Heart left ventricle (tissue), 16 donors: ENCODE results near the gene EREG. TPM values are rescaled to one million over a fixed set of nuclear protein-coding genes. Genes with fewer than 3 reads are reported as not detected.
"Not testable (repeated sequence)": the region's sequence is repeated elsewhere in the genome, so short reads cannot be mapped to it uniquely, and the experiment has no call there.

Source experiments
- ATAC-seq, 4 donors: fragments of 200-7000 bp; cut with Tn5 transposase; one replicate each; pipeline ENCODE4 v1.9.1; 2020 to 2022; ENCODE audit warnings: moderate library complexity in 4 of 4, mild to moderate bottlenecking in 3 of 4, moderate number of reproducible peaks in 1 of 4
- DNase-seq, 5 donors: peaks; one replicate each; pipeline ENCODE4 v3.0.0-alpha.2; 2020
- H3K27ac ChIP-seq, 12 donors: fragments of 200-600 bp; sonication (generic) in 4 of 12; one replicate each; pipeline versions ENCODE4 v1.5.0 to v1.8.0; 2016 to 2022; ENCODE audit warnings: mild to moderate bottlenecking in 2 of 12
- H3K27me3 ChIP-seq, 9 donors: fragments of 200-600 bp; sonication (generic) in 2 of 9; one replicate each; pipeline versions ENCODE4 v1.5.1 to v1.8.0; 2016 to 2022; ENCODE audit warnings: mild to moderate bottlenecking in 3 of 9
- H3K36me3 ChIP-seq, 9 donors: fragments of 200-600 bp; sonication (generic) in 2 of 9; one replicate each; pipeline versions ENCODE4 v1.5.0 to v1.8.0; 2018 to 2022; ENCODE audit warnings: mild to moderate bottlenecking in 2 of 9
- H3K4me1 ChIP-seq, 12 donors: fragments of 200-600 bp; sonication (generic) in 4 of 12; one replicate each; pipeline versions ENCODE4 v1.5.0 to v1.8.0; 2016 to 2022; ENCODE audit warnings: mild to moderate bottlenecking in 3 of 12
- H3K4me3 ChIP-seq, 12 donors: fragments of 200-600 bp; sonication (generic) in 4 of 12; one replicate each; pipeline versions ENCODE4 v1.5.0 to v1.8.0; 2017 to 2022; ENCODE audit warnings: mild to moderate bottlenecking in 9 of 12, moderate library complexity in 4 of 12
- H3K9me3 ChIP-seq, 12 donors: fragments of 200-600 bp; sonication (generic) in 4 of 12; one replicate each; pipeline versions ENCODE4 v1.5.0 to v1.8.0; 2016 to 2022; ENCODE audit warnings: mild to moderate bottlenecking in 1 of 12
- POLR2A ChIP-seq, 2 donors: fragments of 450-650 bp; IDR thresholded peaks; one replicate each; pipeline ENCODE4 v1.6.1; 2017; ENCODE audit warnings: antibody characterized with exemption in 2 of 2, mild to moderate bottlenecking in 2 of 2, moderate library complexity in 2 of 2
- WGBS, 4 donors: extraction: QIAGEN DNeasy Blood & Tissue Kit in 2 of 4; methylation state at CpG; one replicate each; pipeline versions ENCODE4 v1.1.5 to v1.1.7; 2013 to 2018; 5-methylcytosine and 5-hydroxymethylcytosine counted together
- intact Hi-C, 10 donors: fragments of 100-400 bp; cut with DNase I; formaldehyde crosslinking; loops; one replicate each; pipeline versions ENCODE4 v1.11.1 to v1.14.2; 2022
- polyA plus RNA-seq, 2 donors: library from polyadenylated mRNA; stranded (reverse); fragments of 200-250 nt; gene quantifications; one replicate each; pipeline ENCODE4 v1.2.3, GENCODE V29; 2013
- total RNA-seq, 9 donors: library from RNA; depleted of rRNA in 2 of 9; stranded (reverse); fragments of >200 nt in 2 of 9; fragmentation: NEBNext Ultra II Directional in 3 of 9; extraction: Animal tissue kit (Norgen Biotek cat#: 25700) in 3 of 9; gene quantifications; one replicate each; pipeline versions ENCODE4 v1.1.0 to v1.2.4, GENCODE V29; 2016 to 2023
- TF ChIP-seq, protein P1 (sequence below), 12 donors: fragments of 200-600 bp; sonication (generic) in 4 of 12; IDR thresholded peaks; one replicate each; pipeline versions ENCODE4 v1.5.0 to v1.8.0; 2018 to 2022; ENCODE audit warnings: antibody characterized with exemption in 12 of 12, mild to moderate bottlenecking in 5 of 12
- donor health status: ischemic (EF 13 %, LVEDD 7.1; RV severe dilation, severe dysfunction).
- donor health status: healthy with polysubstance abuse.
- donor health status: DM: no; HTN: yes; CAD: no.
- donor health status: DM: no; HTN: no; CAD: no.
- donor health status: ischemic (EF 25% LVEDD 6.9; RV normal size, moderate dysfunction).
- donor health status: ischemic (EF 25% LVEDD 5.7; RV mildly dilated, moderate dysfunction).
- donor health status: healthy.
- donor health status: DM: yes; HTN: yes; CAD: no.
- donor health status: ischemic (EF 35%, LVEDD 5.7; RV mildly dilated, moderate dysfunction).
- donor health status: nonischemic (EF 11% LVEDD 7.7; RV severe dilation, severe dysfunction).
- donor health status: DM: yes; HTN: yes; CAD: no.
- donor health status: PGD.
- donor health status: ischemic (EF 29% LVEDD 5.4; RV normal size, mild dysfunction).
- donor health status: nonischemic (EF 23%, LVEDD 6.1; RV moderate dilation, normal function).

Gene EREG
- total and polyA plus RNA-seq, 11 donors = 0.09 to 8.6 (median 0.83) TPM; not detected in 3

- no peaks in the 10 kb centered on the region for H3K27me3 ChIP-seq
- no peak overlapping the region for H3K4me3 ChIP-seq
- H3K4me1 ChIP-seq = peaks cover 0 to 5% (median 0%) of the 10 kb centered on the region in 12 donors
- DNase-seq (no peak), ATAC-seq (no peak)
- peaks cover 0 to 17% (median 9%) of the 10 kb centered on the region in 12 donors for H3K9me3 ChIP-seq
- no peaks in the 10 kb centered on the region for H3K36me3 ChIP-seq
- no peak overlapping the region for H3K27ac ChIP-seq
- no peak for TF ChIP-seq POLR2A (IDR thresholded peaks at IDR 0.05)
- TF ChIP-seq, protein P1, sequence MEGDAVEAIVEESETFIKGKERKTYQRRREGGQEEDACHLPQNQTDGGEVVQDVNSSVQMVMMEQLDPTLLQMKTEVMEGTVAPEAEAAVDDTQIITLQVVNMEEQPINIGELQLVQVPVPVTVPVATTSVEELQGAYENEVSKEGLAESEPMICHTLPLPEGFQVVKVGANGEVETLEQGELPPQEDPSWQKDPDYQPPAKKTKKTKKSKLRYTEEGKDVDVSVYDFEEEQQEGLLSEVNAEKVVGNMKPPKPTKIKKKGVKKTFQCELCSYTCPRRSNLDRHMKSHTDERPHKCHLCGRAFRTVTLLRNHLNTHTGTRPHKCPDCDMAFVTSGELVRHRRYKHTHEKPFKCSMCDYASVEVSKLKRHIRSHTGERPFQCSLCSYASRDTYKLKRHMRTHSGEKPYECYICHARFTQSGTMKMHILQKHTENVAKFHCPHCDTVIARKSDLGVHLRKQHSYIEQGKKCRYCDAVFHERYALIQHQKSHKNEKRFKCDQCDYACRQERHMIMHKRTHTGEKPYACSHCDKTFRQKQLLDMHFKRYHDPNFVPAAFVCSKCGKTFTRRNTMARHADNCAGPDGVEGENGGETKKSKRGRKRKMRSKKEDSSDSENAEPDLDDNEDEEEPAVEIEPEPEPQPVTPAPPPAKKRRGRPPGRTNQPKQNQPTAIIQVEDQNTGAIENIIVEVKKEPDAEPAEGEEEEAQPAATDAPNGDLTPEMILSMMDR (IDR thresholded peaks at IDR 0.05) = no peak
- intact Hi-C loops = no loop called here
Observed at GRCh38 chr4:74339501-74339900, 25.4 kb upstream of the EREG start.

DNA sequence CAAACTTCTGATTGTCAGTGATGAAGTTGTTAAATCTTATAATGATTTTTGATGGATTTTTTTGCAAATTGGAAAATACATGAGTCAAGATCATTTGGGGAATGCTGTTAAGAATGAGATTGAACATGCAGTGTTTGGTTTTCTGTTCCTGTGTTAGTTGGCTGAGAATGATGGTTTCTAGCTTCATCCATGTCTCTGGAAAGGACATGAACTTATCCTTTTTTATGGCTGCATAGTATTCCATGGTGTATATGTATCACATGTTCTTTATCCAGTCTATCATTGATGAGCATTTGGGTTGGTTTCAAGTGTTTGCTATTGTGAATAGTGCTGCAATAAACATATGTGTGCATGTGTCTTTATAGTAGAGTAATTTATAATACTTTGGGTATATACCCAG is 24.5 kb upstream of the EREG start:
- intact Hi-C loops, H3K27me3 ChIP-seq, H3K4me3 ChIP-seq, H3K36me3 ChIP-seq, ATAC-seq, H3K4me1 ChIP-seq, H3K27ac ChIP-seq, DNase-seq: not testable (repeated sequence)
- H3K9me3 ChIP-seq = peaks cover 0 to 21% (median 11%) of the 10 kb centered on the region in 12 donors

- H3K36me3 ChIP-seq = no peaks in the 10 kb centered on the region
- no peak overlapping the region for H3K27ac ChIP-seq
- TF ChIP-seq, protein P1 (IDR thresholded peaks at IDR 0.05) = no peak
- TF ChIP-seq POLR2A (IDR thresholded peaks at IDR 0.05) = no peak
- ATAC-seq (no peak), DNase-seq (no peak)
- intact Hi-C loops = no loop called here
- H3K4me1 ChIP-seq = peaks cover 0 to 5% (median 0%) of the 10 kb centered on the region in 12 donors
- no peak overlapping the region for H3K4me3 ChIP-seq
- WGBS, 4 donors = 41 to 74% (median 54%) methylated on average over 1 of the region's 1 CpG
- peaks cover 0 to 21% (median 11%) of the 10 kb centered on the region in 12 donors for H3K9me3 ChIP-seq
- H3K27me3 ChIP-seq = no peaks in the 10 kb centered on the region
Observed at GRCh38 chr4:74344031-74344430, 20.9 kb upstream of the EREG start.

- H3K27me3 ChIP-seq = no peaks in the 10 kb centered on the region
- intact Hi-C loops = no loop called here
- WGBS, 4 donors = 64 to 75% (median 71%) methylated on average over 4 of the region's 4 CpGs
- H3K4me3 ChIP-seq = no peak overlapping the region
- ATAC-seq (no peak), DNase-seq (no peak)
- no peaks in the 10 kb centered on the region for H3K4me1 ChIP-seq
- TF ChIP-seq, protein P1 (IDR thresholded peaks at IDR 0.05) = no peak
- no peak for TF ChIP-seq POLR2A (IDR thresholded peaks at IDR 0.05)
- no peak overlapping the region for H3K27ac ChIP-seq
- H3K36me3 ChIP-seq = no peaks in the 10 kb centered on the region
- no peaks in the 10 kb centered on the region for H3K9me3 ChIP-seq
Observed at GRCh38 chr4:74353858-74354257, 11.1 kb upstream of the EREG start.

DNA sequence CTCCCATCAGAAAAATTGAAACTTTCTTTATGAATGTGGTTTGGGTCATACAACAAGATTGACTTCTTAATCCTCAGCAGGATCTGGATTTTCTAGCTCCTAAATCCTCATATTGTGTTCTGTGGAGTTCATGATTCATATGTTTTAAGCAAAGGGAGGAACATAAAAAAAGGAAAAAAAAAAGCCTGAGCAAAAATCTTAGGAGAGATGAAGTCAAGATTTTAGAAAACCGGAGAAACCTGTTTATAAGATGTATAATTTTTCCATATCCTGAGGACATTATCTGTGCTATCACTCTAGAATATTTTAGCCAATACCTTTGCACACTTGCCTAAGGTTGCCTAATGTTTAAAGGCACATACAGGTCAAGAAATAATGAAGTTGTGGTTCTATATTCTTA is 7.0 kb upstream of the EREG start:
- Histone ChIP-seq H3K36me3 (no peaks in the 10 kb centered on the region), H3K27me3 (peaks cover 0 to 16% (median 0%) of the 10 kb centered on the region in 9 donors), H3K4me1 (no peaks in the 10 kb centered on the region), H3K4me3 (no peak overlapping the region), H3K27ac (no peak overlapping the region), H3K9me3 (no peaks in the 10 kb centered on the region)
- 84 to 95% (median 90%) methylated on average over 1 of the region's 1 CpG for WGBS, 4 donors
- TF ChIP-seq, protein P1 (IDR thresholded peaks at IDR 0.05) = no peak
- no peak for TF ChIP-seq POLR2A (IDR thresholded peaks at IDR 0.05)
- ATAC-seq (no peak), DNase-seq (no peak)
- intact Hi-C loops = no loop called here
